GM12801 (cell line): ENCODE data around the gene SUGCT.

Experiments
- TF ChIP-seq, protein P1 (sequence below): IDR thresholded peaks from one replicate; pipeline ENCODE4 v1.5.1; 2011; ENCODE audit warnings: control low read depth; ENCODE audit not compliant: insufficient read length; ENCODE audit errors: extremely low read depth

Gene SUGCT

DNA sequence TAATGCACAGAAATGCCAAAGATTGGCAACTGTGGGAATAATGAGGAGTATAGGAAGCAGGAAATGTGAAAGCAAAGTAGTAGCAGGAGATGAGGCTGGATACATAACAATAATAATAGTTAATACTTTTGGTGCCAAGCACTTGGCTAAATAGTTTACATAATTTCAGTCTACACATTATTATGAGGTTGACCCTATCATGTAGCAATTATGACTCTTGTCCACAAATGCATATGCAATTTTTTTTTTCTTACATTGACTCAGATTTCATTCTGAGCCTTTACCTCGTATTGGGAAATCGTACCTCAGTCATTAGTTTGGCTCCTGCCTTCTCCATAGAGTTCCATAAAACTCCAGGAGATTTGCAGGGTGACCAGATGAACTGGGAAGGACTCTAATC is 219.9 kb downstream of the SUGCT start:
- TF ChIP-seq, protein P1, sequence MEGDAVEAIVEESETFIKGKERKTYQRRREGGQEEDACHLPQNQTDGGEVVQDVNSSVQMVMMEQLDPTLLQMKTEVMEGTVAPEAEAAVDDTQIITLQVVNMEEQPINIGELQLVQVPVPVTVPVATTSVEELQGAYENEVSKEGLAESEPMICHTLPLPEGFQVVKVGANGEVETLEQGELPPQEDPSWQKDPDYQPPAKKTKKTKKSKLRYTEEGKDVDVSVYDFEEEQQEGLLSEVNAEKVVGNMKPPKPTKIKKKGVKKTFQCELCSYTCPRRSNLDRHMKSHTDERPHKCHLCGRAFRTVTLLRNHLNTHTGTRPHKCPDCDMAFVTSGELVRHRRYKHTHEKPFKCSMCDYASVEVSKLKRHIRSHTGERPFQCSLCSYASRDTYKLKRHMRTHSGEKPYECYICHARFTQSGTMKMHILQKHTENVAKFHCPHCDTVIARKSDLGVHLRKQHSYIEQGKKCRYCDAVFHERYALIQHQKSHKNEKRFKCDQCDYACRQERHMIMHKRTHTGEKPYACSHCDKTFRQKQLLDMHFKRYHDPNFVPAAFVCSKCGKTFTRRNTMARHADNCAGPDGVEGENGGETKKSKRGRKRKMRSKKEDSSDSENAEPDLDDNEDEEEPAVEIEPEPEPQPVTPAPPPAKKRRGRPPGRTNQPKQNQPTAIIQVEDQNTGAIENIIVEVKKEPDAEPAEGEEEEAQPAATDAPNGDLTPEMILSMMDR = no peak

DNA sequence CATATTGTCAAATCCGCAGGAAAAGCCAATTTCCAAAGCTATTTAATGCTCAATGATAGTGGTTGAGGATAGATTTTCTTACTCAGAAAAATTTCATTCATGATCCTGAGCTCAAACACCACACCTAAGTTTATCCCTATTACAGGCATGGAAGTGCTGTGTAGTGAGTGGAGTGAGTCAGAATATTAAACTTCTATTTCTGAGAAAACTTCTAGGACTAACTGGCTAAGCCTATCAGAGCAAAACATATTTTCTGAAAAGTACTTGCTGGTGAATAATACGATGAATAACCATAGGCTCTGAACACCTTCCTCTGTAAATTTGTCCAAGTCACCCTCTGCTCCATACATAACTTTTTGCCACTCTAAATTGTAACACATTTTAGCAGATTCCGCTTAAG is 221.5 kb downstream of the SUGCT start:
- TF ChIP-seq, protein P1 = no peak

DNA sequence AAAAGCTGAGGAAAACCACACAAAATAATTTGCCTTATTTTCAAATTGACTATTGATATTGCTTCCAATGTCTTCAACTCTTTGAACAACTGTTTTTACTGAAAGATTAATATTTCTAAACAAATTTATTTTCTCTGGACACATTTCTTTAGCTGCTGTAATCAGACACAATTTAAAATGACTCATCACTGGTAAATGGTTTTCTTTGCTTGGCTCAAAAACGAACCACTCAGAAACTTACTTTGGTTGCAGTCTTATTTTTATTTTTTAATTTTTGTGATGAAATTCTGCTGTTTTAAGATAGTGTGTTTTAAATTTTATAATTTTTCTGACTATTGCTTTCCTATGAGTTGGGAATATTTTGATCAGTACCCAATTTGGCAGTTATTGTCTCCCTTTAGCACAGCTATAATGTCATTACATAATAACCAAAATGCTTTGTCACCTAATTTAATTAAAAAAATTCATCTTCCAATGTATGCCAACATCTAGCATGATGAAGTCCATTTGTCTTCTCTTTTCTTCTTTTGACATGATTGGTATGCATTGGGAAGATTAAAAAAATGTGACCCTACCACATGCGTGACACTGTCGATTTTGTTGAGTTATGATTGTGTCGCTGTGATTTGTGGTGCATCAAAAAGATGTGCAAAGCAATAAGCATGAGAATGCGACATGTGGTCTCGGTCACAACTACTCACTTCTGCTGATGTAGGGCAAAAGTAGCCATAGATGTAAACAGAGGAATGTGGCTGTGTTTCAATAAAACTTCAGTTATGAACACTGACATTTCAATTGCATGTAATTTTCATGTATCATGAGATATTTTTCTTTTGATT is 222.3 kb downstream of the SUGCT start:
- TF ChIP-seq, protein P1 = no peak

DNA sequence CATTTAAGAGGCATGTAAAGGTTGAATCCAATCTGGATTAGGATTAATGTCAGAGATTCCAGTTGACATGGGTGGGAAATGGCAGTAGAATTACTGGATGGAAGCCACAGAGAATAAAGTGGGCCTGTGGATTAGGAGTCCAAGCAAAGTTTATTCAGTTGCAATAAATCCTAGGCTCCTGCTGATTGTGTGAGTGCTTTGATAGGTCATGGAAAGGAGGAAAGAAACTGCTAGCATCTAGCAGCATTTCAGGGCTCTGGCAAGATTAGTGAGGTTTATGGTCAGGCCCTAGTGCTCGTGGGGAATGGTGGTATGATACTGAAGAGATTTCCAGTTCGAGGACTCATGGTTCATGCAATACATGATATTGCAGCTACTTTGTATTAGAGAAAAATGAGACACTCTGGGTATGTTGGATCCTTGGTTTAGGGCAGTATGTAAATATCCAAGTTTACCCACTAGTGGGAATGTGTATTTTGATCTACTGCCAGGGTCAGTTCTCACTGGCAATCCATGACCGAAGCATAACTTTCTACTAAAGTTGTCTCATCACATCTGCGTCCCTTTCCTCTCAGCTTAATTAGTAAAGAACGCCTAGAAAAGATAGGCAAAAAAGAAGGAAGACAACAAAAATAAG is 235.0 kb downstream of the SUGCT start:
- TF ChIP-seq, protein P1 = no peak

DNA sequence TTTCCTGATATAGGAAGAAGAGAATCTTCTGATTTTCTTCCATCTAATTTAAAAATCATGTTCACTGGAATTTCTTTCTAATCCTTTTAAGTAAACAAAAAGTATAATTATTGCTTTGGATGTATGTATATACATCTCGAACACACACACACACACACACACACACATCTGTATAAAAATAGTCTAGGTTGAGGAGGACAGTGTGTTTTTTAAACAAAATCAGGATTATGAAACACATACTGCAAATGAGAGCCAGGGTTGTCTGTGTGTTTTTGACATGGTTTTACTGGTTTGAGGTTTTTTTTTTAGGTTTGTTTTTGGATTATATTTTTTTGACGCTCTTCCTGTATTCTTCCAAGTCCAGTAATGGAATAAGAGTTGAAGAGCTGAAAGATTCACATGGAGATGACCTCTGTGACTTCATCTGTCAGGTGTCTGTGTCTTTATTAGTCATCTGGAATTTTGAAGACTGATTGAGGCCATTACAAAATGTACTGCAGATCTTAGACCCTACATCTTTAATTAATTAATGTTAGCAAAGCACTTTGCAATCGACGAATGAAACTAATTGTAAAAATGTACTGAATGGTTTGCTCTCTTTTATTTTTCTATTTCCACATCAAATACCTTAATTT is 237.1 kb downstream of the SUGCT start:
- TF ChIP-seq, protein P1 = no peak

DNA sequence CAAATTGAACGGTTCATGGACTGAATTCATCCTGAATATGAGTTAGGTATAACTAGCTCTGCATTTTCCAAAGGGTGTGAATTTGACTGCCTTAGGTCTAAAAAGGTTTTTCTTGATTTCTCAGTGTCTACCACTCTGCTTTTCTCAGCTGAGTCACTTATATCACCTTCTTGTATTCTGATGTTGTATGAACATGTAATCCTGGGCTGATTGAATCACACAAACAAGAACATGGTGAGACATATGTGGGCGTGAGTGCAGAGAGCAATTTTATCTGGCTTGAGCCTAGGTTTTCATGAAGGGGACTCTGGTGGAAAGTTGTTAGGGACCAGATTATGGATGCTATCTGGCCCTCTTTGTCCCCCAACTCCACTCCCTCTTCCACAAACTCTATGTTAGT is 239.8 kb downstream of the SUGCT start:
- TF ChIP-seq, protein P1 = no peak

DNA sequence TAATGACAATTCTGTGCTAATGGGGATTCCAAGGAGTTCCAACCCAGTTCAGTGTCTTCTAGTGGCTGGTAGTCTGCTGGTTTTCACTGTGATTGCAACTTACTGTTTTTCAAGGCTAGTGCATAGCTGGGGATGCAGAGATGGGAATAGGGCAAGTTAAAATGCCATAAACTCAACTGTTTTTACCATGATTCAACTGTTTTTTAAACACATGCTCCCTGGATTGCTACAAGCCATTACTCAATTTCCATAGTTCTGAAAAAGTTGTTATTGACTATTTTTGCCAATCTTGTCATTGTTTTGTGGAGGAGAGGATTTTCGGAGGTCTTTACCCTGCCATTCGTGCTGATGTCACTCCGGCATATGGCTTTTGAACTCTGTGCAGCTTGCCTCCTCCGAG is 245.3 kb downstream of the SUGCT start:
- TF ChIP-seq, protein P1 = no peak
